NCI-H1048 (cell line): Measurements from ENCODE around the gene TPP1.

ENCODE experiments used
- DNase-seq: peaks from one replicate; lab custom pipeline; 2025; lab: John Stamatoyannopoulos, UW

Gene TPP1

GRCh38 chr11:6619004-6619745, at the start of gene TPP1:
TSS of gene TPP1 (minus strand) at chr11:6619422. CDS start at chr11:6619400, 22 bp downstream.
- peak; percentile 76 for DNase-seq

- DNase-seq = no peak
Measured at GRCh38 chr11:6667733-6668374, 48.6 kb upstream of the TPP1 start.

- DNase-seq = no peak
Measured at GRCh38 chr11:6666302-6667183, 47.3 kb upstream of the TPP1 start.

GRCh38 chr11:6664551-6664950, 45.3 kb upstream of the TPP1 start:
- DNase-seq = no peak

GRCh38 chr11:6663794-6664469, 44.7 kb upstream of the TPP1 start:
- DNase-seq = no peak

- no peak for DNase-seq
Measured at GRCh38 chr11:6660712-6661111, 41.5 kb upstream of the TPP1 start.

- no peak for DNase-seq
Measured at GRCh38 chr11:6658647-6659046, 39.4 kb upstream of the TPP1 start.

GRCh38 chr11:6657346-6657745, 38.1 kb upstream of the TPP1 start:
- no peak for DNase-seq

GRCh38 chr11:6656936-6657335, 37.7 kb upstream of the TPP1 start:
- no peak for DNase-seq

- no peak for DNase-seq
Measured at GRCh38 chr11:6656584-6656915, 37.3 kb upstream of the TPP1 start.

GRCh38 chr11:6655790-6656583, 36.8 kb upstream of the TPP1 start, which contains the start of gene DCHS1:
TSS of gene DCHS1 (minus strand) at chr11:6655809. CDS start at chr11:6641613, 14,196 bp downstream.
- no peak for DNase-seq

GRCh38 chr11:6655020-6655789, 36.0 kb upstream of the TPP1 start:
- no peak for DNase-seq

- no peak for DNase-seq
Measured at GRCh38 chr11:6654281-6655019, 35.2 kb upstream of the TPP1 start.

GRCh38 chr11:6653656-6654055, 34.4 kb upstream of the TPP1 start:
- DNase-seq = no peak

GRCh38 chr11:6653097-6653496, 33.9 kb upstream of the TPP1 start:
- no peak for DNase-seq

- DNase-seq = no peak
Measured at GRCh38 chr11:6652182-6652581, 33.0 kb upstream of the TPP1 start.

- DNase-seq = no peak
Measured at GRCh38 chr11:6650980-6651379, 31.8 kb upstream of the TPP1 start.

GRCh38 chr11:6650104-6650503, 30.9 kb upstream of the TPP1 start:
- DNase-seq = no peak

- no peak for DNase-seq
Measured at GRCh38 chr11:6648501-6648900, 29.3 kb upstream of the TPP1 start.

- no peak for DNase-seq
Measured at GRCh38 chr11:6647836-6648235, 28.6 kb upstream of the TPP1 start.
